GM12878 (cell line): ENCODE results near the gene PLB1. TPM values are rescaled to one million over a fixed set of nuclear protein-coding genes. Genes with fewer than 3 reads are reported as not detected.

ENCODE experiments used
- ATAC-seq: fragments of 200-7000 bp; cut with Tn5 transposase; 3 replicates; pipeline ENCODE4 v1.9.1; 2020; ENCODE audit warnings: mild to moderate bottlenecking, moderate library complexity
- BruUV-seq: library from RNA; stranded (reverse); fragments of 400-500 nt; replicated peaks from 2 replicates; lab custom pipeline; 2021; lab: Mats Ljungman, UMichigan
- CTCF ChIA-PET: fragments of 300-600 bp; sonication (Branson Sonifier 250); formaldehyde crosslinking; extraction: SDS; loops from one replicate; lab custom pipeline; 2021; ENCODE audit warnings: inconsistent platforms; lab: Yijun Ruan, JAX
- POLR2A ChIA-PET: fragments of 350-600 bp; formaldehyde crosslinking; extraction: SDS; loops from one replicate; lab custom pipeline; 2021; ENCODE audit warnings: inconsistent platforms; lab: Charles Lee
- RAD21 ChIA-PET: fragments of 300-600 bp; sonication (Branson Sonifier 250); formaldehyde crosslinking; loops from one replicate; lab custom pipeline; 2023; ENCODE audit warnings: antibody characterized with exemption; ENCODE audit not compliant: unreplicated experiment; lab: Charles Lee
- SMC1A ChIA-PET: fragments of 300-600 bp; sonication (Branson Sonifier 250); formaldehyde crosslinking; loops from one replicate; lab custom pipeline; 2023; ENCODE audit not compliant: unreplicated experiment, uncharacterized antibody; lab: Charles Lee
- DNase-seq: peaks from one replicate; pipeline ENCODE4 v3.0.0-alpha.2; 2011; ENCODE audit warnings: low read depth, low spot score
- FAIRE-seq: peaks from 3 replicates; lab custom pipeline; 2011; peaks lifted over from hg19 to GRCh38; lab: Jason Lieb, UNC
- H2AFZ ChIP-seq: 2 replicates; pipeline ENCODE4 v1.6.0; 2011; ENCODE audit warnings: low read depth, low read length, control low read depth; ENCODE audit not compliant: control insufficient read depth
- H3K27ac ChIP-seq: 2 replicates; pipeline ENCODE4 v1.5.1; 2011; ENCODE audit warnings: control low read depth; ENCODE audit not compliant: control insufficient read depth, insufficient read depth
- H3K27me3 ChIP-seq, 2 experiments: replicated peaks in 1 of 2; 2 replicates each; pipeline versions ENCODE4 v1.6.0 to v1.6.1; 2011; ENCODE audit warnings: low read length in 1 of 2; ENCODE audit not compliant: control insufficient read depth in 2 of 2, insufficient read depth in 2 of 2
- H3K36me3 ChIP-seq, 2 experiments: 2 replicates each; pipeline ENCODE4 v1.5.1; 2011; ENCODE audit warnings: low read length in 1 of 2; ENCODE audit not compliant: control insufficient read depth in 2 of 2, insufficient read depth in 2 of 2
- H3K4me1 ChIP-seq: 2 replicates; pipeline ENCODE4 v1.6.1; 2011; ENCODE audit warnings: mild to moderate bottlenecking, low read length, moderate library complexity, mixed read lengths; ENCODE audit not compliant: control insufficient read depth, insufficient read depth
- H3K4me2 ChIP-seq: 2 replicates; pipeline ENCODE4 v1.6.0; 2011; ENCODE audit warnings: control low read depth; ENCODE audit not compliant: control insufficient read depth, insufficient read depth
- H3K4me3 ChIP-seq: fragments of 200-600 bp; sonication (generic); 2 replicates; pipeline ENCODE4 v1.5.1; 2016
- H3K79me2 ChIP-seq: 2 replicates; pipeline ENCODE4 v1.6.0; 2011; ENCODE audit warnings: low read length; ENCODE audit not compliant: control insufficient read depth, insufficient read depth
- H3K9ac ChIP-seq: 2 replicates; pipeline ENCODE4 v1.8.0; 2011; ENCODE audit warnings: low read length, control low read depth, mixed read lengths; ENCODE audit not compliant: control insufficient read depth, insufficient read depth
- H3K9me3 ChIP-seq: replicated peaks from 3 replicates; pipeline ENCODE4 v1.5.1; 2011; ENCODE audit warnings: mild to moderate bottlenecking, low read length; ENCODE audit not compliant: control insufficient read depth, insufficient read depth
- H4K20me1 ChIP-seq: 2 replicates; pipeline ENCODE4 v1.6.0; 2011; ENCODE audit not compliant: control insufficient read depth, insufficient read depth
- CTCF ChIP-seq, 3 experiments: IDR thresholded peaks in 2 of 3; conservative IDR thresholded peaks in 1 of 3; 2 replicates each; pipeline ENCODE4 v1.5.1; 2011; ENCODE audit warnings: low read depth in 3 of 3, low read length in 3 of 3, mild to moderate bottlenecking in 3 of 3, control low read depth in 2 of 3, moderate library complexity in 2 of 3, inconsistent platforms in 1 of 3, mixed read lengths in 1 of 3; ENCODE audit not compliant: control insufficient read depth in 2 of 3, insufficient read depth in 1 of 3; ENCODE audit errors: extremely low read depth in 1 of 3
- ESRRA ChIP-seq: IDR thresholded peaks from 2 replicates; pipeline ENCODE4 v1.6.1; 2012; ENCODE audit warnings: mild to moderate bottlenecking, low read length, improper control_type of control experiment
- ETV6 ChIP-seq, 2 experiments: fragments of 450-650 bp in 1 of 2; IDR thresholded peaks in 1 of 2; conservative IDR thresholded peaks in 1 of 2; 2 replicates each; pipeline ENCODE4 v1.6.1; 2014; ENCODE audit warnings: antibody characterized with exemption in 1 of 2, borderline replicate concordance in 1 of 2, low read depth in 1 of 2, mild to moderate bottlenecking in 1 of 2, moderate library complexity in 1 of 2
- EZH2 ChIP-seq: IDR thresholded peaks from 2 replicates; pipeline ENCODE4 v1.6.1; 2012; ENCODE audit warnings: low read depth, mild to moderate bottlenecking, control low read depth, inconsistent platforms, low read length, borderline replicate concordance; ENCODE audit not compliant: control insufficient read depth
- LARP7 ChIP-seq: fragments of 450-650 bp; IDR thresholded peaks from 2 replicates; pipeline ENCODE4 v1.6.1; 2017; ENCODE audit warnings: mild to moderate bottlenecking
- MYC ChIP-seq: IDR thresholded peaks from 2 replicates; pipeline ENCODE4 v1.6.1; 2011; ENCODE audit warnings: mild to moderate bottlenecking, low read length, moderate library complexity, inconsistent platforms; ENCODE audit not compliant: insufficient read depth, insufficient replicate concordance, insufficient read length, severe bottlenecking
- NBN ChIP-seq: fragments of 450-650 bp; IDR thresholded peaks from 2 replicates; pipeline ENCODE4 v1.6.1; 2016
- SPI1 ChIP-seq: IDR thresholded peaks from 2 replicates; pipeline ENCODE4 v1.6.1; 2011; ENCODE audit warnings: low read depth, mild to moderate bottlenecking, low read length, moderate library complexity, borderline replicate concordance; ENCODE audit not compliant: insufficient read depth
- STAT1 ChIP-seq: fragments of 450-650 bp; conservative IDR thresholded peaks from 2 replicates; pipeline ENCODE4 v1.6.1; 2014; ENCODE audit warnings: antibody characterized with exemption, mild to moderate bottlenecking
- TCF7 ChIP-seq: IDR thresholded peaks from 2 replicates; pipeline ENCODE4 v1.6.1; 2014; ENCODE audit warnings: antibody characterized with exemption, borderline replicate concordance
- USF2 ChIP-seq: IDR thresholded peaks from 2 replicates; pipeline ENCODE4 v1.6.1; 2011; ENCODE audit warnings: low read depth, low read length, improper control_type of control experiment, borderline replicate concordance
- ZBTB40 ChIP-seq: fragments of 450-650 bp; IDR thresholded peaks from 2 replicates; pipeline ENCODE4 v1.6.1; 2016; ENCODE audit warnings: mild to moderate bottlenecking, moderate library complexity, borderline replicate concordance
- WGBS: methylation state at CpG from one replicate; pipeline ENCODE4 v1.1.6; 2016; ENCODE audit warnings: low lambda C conversion rate; ENCODE audit not compliant: insufficient replicate concordance, insufficient coverage; ENCODE audit errors: missing lambda C conversion rate; 5-methylcytosine and 5-hydroxymethylcytosine counted together
- in situ Hi-C: fragments of 300-500 bp; cut with MboI; formaldehyde crosslinking; loops from 9 replicates; pipeline ENCODE4 v1.14.3; 2018; ENCODE audit warnings: mixed read lengths
- intact Hi-C: fragments of 100-400 bp; cut with micrococcal nuclease; formaldehyde crosslinking; loops from one replicate; pipeline ENCODE4 v1.14.2; 2022; ENCODE audit not compliant: unreplicated experiment
- polyA plus RNA-seq, 11 experiments: library from polyadenylated mRNA; depleted of rRNA in 4 of 11; unstranded in 6 of 11; stranded (reverse) in 5 of 11; fragments of >200 nt; fragmentation: Nextera tagmentation in 4 of 11; fragmentation: Illumina TruSeq in 1 of 11; extraction: Ambion mirVana in 4 of 11; extraction: Trizol in 1 of 11; gene quantifications; 1 replicate in 1 of 11; 2 replicates in 10 of 11; pipeline versions ENCODE4 v1.2.1 to v1.2.3, GENCODE V29; 2011 to 2016; ENCODE audit warnings: inconsistent platforms in 2 of 11, missing spikeins in 2 of 11, low read depth in 1 of 11
- total RNA-seq, 4 experiments: library from RNA; depleted of rRNA in 3 of 4; stranded (reverse); fragments of >200 nt in 3 of 4; fragmentation: Illumina TruSeq in 1 of 4; extraction: Trizol in 1 of 4; gene quantifications; 2 replicates each; pipeline versions ENCODE4 v1.2.1 to v1.2.3, GENCODE V29; 2013 to 2021

Gene PLB1
- total and polyA plus RNA-seq, 10 of the 15 experiments (the other 5 are each of a cell fraction or from before 2014, with no cell fraction given) = 0.03 to 0.49 (median 0.28) TPM

GRCh38 chr2:28592481-28592880, 96.6 kb downstream of the PLB1 start:
- Histone ChIP-seq H3K4me2 (no peak overlapping the region), H3K36me3 (no peaks in the 10 kb centered on the region), H3K9me3 (no peaks in the 10 kb centered on the region), H2AFZ (no peak overlapping the region), H3K79me2 (no peaks in the 10 kb centered on the region), H3K27me3 (no peaks in the 10 kb centered on the region), H3K27ac (no peak overlapping the region), H4K20me1 (no peaks in the 10 kb centered on the region), H3K4me3 (no peak overlapping the region), H3K4me1 (0 out of 2 replicates have a peak, but pooled peaks cover 6% of the 10 kb centered on the region), H3K9ac (no peak overlapping the region)
- in situ Hi-C loops (no loop called here), intact Hi-C loops (no loop called here)
- ATAC-seq = no peak
- no peak for TF ChIP-seq USF2
- no peak for TF ChIP-seq TCF7
- TF ChIP-seq ETV6 (conservative IDR thresholded peaks at IDR 0.05 in 1 of 2, IDR thresholded peaks at IDR 0.05 in 1 of 2; ENCODE audit: borderline replicate concordance in 1 of 2, low read depth in 1 of 2) = no peak
- TF ChIP-seq STAT1 = no peak
- no peak for TF ChIP-seq CTCF (IDR thresholded peaks at IDR 0.05 in 2 of 3, conservative IDR thresholded peaks at IDR 0.05 in 1 of 3; ENCODE audit: control insufficient read depth in 2 of 3, extremely low read depth in 1 of 3, insufficient read depth in 1 of 3, low read depth in 3 of 3, low read length in 3 of 3)
- no peak for TF ChIP-seq LARP7
- TF ChIP-seq MYC = no peak
- TF ChIP-seq ESRRA = no peak
- no peak for TF ChIP-seq SPI1
- TF ChIP-seq ZBTB40 = no peak
- no peak for TF ChIP-seq NBN
- TF ChIP-seq EZH2 = no peak
- RAD21 ChIA-PET = interaction anchor here (1.1 to 4.7 kb wide), 3 partner anchors 158 to 227 kb away, joined by 3 to 61 read pairs (median 3); partner anchors contain the start of gene PPP1CB
- DNase-seq = no peak
- POLR2A ChIA-PET = interaction anchor here (2.8 kb wide), 1 partner anchor 163 kb away, joined by 16 read pairs; no protein-coding TSS in a partner anchor
- CTCF ChIA-PET = interaction anchor here (1.2 to 6.3 kb wide), 6 partner anchors 9 to 160 kb away, joined by 4 to 155 read pairs (median 26); partner anchors contain the start of gene PPP1CB
- 94% methylated on average over 3 of the region's 3 CpGs for WGBS
- no TSS peak for BruUV-seq
- FAIRE-seq = no peak
- SMC1A ChIA-PET = interaction anchor here (1.2 to 3.2 kb wide), 4 partner anchors 24 to 206 kb away, joined by 3 to 36 read pairs (median 6); no protein-coding TSS in a partner anchor
